ENCODE results near the gene ACER3.
"Not testable (repeated sequence)": the region's sequence is repeated elsewhere in the genome, so short reads cannot be mapped to it uniquely, and the experiment has no call there.

Gene ACER3

DNA sequence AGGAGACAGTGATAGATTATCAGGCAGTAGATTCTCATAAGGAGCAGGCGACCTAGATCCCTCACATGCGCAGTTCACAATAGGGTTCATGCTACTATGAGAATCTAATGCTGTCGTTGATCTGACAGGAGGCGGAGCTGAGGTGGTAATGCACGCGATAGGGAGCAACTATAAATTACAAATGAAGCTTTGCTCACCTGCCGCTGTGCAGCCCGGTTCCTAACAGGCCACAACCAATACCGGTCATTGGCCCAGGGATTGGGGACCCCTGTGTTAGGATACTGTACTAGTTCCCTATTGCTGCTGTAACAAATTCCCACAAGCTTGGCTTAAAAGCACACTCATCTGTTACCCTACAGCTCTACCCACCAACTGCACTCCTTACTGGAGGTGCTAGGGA is 184.2 kb downstream of the ACER3 start:
- TF ChIP-seq, protein P1, sequence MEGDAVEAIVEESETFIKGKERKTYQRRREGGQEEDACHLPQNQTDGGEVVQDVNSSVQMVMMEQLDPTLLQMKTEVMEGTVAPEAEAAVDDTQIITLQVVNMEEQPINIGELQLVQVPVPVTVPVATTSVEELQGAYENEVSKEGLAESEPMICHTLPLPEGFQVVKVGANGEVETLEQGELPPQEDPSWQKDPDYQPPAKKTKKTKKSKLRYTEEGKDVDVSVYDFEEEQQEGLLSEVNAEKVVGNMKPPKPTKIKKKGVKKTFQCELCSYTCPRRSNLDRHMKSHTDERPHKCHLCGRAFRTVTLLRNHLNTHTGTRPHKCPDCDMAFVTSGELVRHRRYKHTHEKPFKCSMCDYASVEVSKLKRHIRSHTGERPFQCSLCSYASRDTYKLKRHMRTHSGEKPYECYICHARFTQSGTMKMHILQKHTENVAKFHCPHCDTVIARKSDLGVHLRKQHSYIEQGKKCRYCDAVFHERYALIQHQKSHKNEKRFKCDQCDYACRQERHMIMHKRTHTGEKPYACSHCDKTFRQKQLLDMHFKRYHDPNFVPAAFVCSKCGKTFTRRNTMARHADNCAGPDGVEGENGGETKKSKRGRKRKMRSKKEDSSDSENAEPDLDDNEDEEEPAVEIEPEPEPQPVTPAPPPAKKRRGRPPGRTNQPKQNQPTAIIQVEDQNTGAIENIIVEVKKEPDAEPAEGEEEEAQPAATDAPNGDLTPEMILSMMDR (IDR thresholded peaks at IDR 0.05), result no peak
- no peaks in the 10 kb centered on the region for H3K9me3 ChIP-seq (ENCODE audit: control insufficient read depth, low read length)
- H3K4me2 ChIP-seq (ENCODE audit: low read length), result no peak overlapping the region
- no peaks in the 10 kb centered on the region for H3K27me3 ChIP-seq (ENCODE audit: control insufficient read depth, insufficient read depth, low read length)
- H3K36me3 ChIP-seq (ENCODE audit: control insufficient read depth, insufficient read depth, low read length), result no peaks in the 10 kb centered on the region
- H3K9ac ChIP-seq, result no peak overlapping the region
- H3K4me3 ChIP-seq (ENCODE audit: low read depth, low read length), result no peak overlapping the region
- no peak overlapping the region for H3K27ac ChIP-seq
- no peak overlapping the region for H2AFZ ChIP-seq
- H3K4me1 ChIP-seq, result no peaks in the 10 kb centered on the region
- no peaks in the 10 kb centered on the region for H3K79me2 ChIP-seq

DNA sequence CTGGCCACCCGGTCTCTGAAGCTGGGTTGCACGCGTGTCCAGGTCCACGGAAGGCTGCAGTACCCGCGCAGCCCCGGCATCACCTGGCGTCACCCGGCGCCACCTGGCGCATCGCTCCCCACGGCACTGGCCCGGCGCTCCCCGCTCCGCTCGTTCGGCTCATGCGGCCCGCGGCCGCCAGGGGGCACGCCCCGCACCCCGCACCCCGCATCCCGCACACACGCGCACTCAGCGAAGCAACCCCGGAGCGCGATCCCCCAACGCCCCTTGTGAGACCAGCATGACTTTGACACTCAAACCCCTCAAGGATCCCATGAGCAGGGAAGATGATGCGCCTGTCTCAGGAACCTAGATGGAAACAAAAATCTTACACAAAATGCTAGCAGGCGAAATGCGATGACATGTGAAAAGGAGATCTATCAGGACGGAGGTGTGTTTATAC is 185.4 kb downstream of the ACER3 start:
- TF ChIP-seq, protein P1 (IDR thresholded peaks at IDR 0.05), result peak; percentile 63
- Histone ChIP-seq H3K27ac (no peak overlapping the region), H3K4me2 (ENCODE audit: low read length) (no peak overlapping the region), H3K36me3 (ENCODE audit: control insufficient read depth, insufficient read depth, low read length) (no peaks in the 10 kb centered on the region), H2AFZ (peak overlapping the region; percentile 29), H3K9ac (no peak overlapping the region), H3K4me1 (no peaks in the 10 kb centered on the region), H3K4me3 (ENCODE audit: low read depth, low read length) (no peak overlapping the region), H3K9me3 (ENCODE audit: control insufficient read depth, low read length) (no peaks in the 10 kb centered on the region), H3K27me3 (ENCODE audit: control insufficient read depth, insufficient read depth, low read length) (no peaks in the 10 kb centered on the region), H3K79me2 (no peaks in the 10 kb centered on the region)

DNA sequence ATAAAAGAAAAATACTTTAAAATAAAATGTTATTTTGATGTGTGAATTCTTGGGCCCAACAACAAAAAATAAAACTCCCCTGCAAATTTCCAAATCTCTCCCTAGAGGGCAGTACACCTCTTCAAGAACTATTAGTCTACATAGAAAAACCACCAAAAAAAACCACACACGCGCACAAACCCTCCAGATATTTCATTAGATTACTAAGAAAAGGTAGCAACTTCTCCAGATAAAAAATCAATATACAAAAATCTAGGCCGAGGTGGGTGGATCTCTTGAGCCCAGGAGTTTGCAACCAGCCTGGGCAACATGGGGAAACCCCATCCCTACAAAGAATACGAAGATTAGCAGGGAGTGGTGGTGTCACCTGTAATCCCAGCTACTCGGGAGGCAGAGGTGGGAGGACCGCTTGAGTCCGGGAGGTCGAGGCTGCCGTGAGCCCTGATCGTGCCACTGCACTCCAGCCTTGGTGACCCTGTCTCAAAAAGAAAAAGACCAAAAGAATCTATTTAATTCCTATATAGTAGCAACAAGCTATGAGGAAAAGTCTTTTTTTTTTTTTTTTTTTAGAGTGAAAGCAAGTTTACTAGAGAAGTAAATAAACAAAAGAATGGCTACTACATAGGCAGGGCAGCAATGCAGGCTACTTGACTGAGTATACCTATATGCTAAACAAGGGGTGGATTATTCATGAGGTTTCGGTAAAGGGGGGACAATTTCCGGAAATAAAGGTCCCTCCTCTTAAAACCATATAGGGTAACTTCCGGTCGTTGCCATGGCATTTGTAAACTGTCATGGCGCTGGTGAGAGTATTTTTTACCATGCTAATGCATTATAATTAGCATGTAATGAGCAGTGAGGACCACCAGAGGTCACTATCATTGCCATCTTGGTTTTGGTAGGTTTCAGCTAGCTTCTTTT is 186.5 kb downstream of the ACER3 start:
- Histone ChIP-seq H3K4me2 (ENCODE audit: low read length) (peak overlapping the region; percentile 53), H3K9ac (no peak overlapping the region), H2AFZ (peak overlapping the region; percentile 43), H3K79me2 (no peaks in the 10 kb centered on the region), H3K4me3 (ENCODE audit: low read depth, low read length) (peak overlapping the region; percentile 27), H3K27ac (no peak overlapping the region), H3K27me3 (ENCODE audit: control insufficient read depth, insufficient read depth, low read length) (no peaks in the 10 kb centered on the region), H3K36me3 (ENCODE audit: control insufficient read depth, insufficient read depth, low read length) (no peaks in the 10 kb centered on the region), H3K4me1 (no peaks in the 10 kb centered on the region), H3K9me3 (ENCODE audit: control insufficient read depth, low read length) (no peaks in the 10 kb centered on the region)
- TF ChIP-seq, protein P1 (IDR thresholded peaks at IDR 0.05), result peak; percentile 47

DNA sequence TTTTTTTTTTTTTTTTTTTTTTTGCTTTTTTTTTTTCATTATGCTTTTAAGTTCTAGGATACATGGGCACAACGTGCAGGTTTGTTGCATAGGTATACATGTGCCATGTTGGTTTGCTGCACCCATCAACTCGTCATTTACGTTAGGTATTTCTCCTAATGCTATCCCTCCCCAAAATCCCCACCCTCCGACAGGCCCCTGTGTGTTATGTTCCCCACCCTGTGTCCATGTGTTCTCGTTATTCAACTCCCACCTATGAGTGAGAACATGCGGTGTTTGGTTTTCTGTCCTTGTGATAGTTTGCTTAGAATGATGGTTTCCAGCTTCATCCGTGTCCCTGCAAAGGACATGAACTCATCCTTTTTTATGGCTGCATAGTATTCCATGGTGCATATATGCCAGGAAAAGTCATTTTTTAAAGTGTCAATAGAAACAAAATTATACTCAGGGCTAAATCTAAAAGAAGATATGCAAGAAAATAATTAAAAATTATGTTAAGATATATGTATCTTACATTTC is 187.3 kb downstream of the ACER3 start:
- H2AFZ ChIP-seq; H3K79me2 ChIP-seq; H3K36me3 ChIP-seq (ENCODE audit: control insufficient read depth, insufficient read depth, low read length); H3K9ac ChIP-seq; H3K27me3 ChIP-seq (ENCODE audit: control insufficient read depth, insufficient read depth, low read length); H3K4me1 ChIP-seq; H3K27ac ChIP-seq; H3K9me3 ChIP-seq (ENCODE audit: control insufficient read depth, low read length); H3K4me2 ChIP-seq (ENCODE audit: low read length); H3K4me3 ChIP-seq (ENCODE audit: low read depth, low read length): not testable (repeated sequence)

DNA sequence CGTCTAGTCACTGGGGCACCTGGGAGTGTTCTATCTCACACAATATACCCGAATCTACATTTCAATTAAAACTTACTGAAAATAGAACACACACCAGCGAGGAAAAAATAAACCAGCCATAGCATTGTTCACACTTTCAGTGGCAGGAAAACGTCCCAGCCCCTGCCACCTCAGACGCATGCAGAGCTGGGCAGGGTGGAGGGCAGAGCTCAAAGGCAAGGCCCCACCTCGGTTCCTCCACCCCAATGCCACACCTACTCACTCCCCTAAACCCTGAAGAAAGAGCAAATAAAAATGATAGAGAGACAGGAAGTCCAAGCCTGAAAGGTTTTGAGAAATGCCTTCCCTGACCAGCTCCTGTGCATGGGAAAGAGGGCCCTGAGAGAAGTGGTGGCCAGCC is 188.3 kb downstream of the ACER3 start:
- H3K9ac ChIP-seq, result no peak overlapping the region

More for the DNA sequence above, 188.3 kb downstream of the ACER3 start:
- Histone ChIP-seq H3K36me3 (ENCODE audit: control insufficient read depth, insufficient read depth, low read length) (no peaks in the 10 kb centered on the region), H3K4me1 (no peaks in the 10 kb centered on the region), H2AFZ (no peak overlapping the region), H3K4me3 (ENCODE audit: low read depth, low read length) (no peak overlapping the region), H3K4me2 (ENCODE audit: low read length) (no peak overlapping the region), H3K9me3 (ENCODE audit: control insufficient read depth, low read length) (no peaks in the 10 kb centered on the region), H3K79me2 (no peaks in the 10 kb centered on the region), H3K27ac (no peak overlapping the region), H3K27me3 (ENCODE audit: control insufficient read depth, insufficient read depth, low read length) (no peaks in the 10 kb centered on the region)
- TF ChIP-seq, protein P1 (IDR thresholded peaks at IDR 0.05), result no peak
